ENCODE measurements around the gene PPP1R3F.
"Not testable (repeated sequence)": the region's sequence is repeated elsewhere in the genome, so short reads cannot be mapped to it uniquely, and the experiment has no call there.

Gene PPP1R3F

GRCh38 chrX:49291615-49292337, 22.2 kb downstream of the PPP1R3F start:
- H3K27me3 ChIP-seq (ENCODE audit: insufficient read depth, poor library complexity, severe bottlenecking): no peaks in the 10 kb centered on the region
- no peak overlapping the region for H3K27ac ChIP-seq (replicated peaks)
- DNase-seq (ENCODE audit: low read depth in 1 of 2, low spot score in 1 of 2): peak in 1 of 2 experiments; percentile 55
- H3K4me3 ChIP-seq (replicated peaks; ENCODE audit: insufficient read depth, low read length): no peak overlapping the region
- TF ChIP-seq POLR2AphosphoS5 (IDR thresholded peaks at IDR 0.05; ENCODE audit: low read depth) (no peak), SPI1 (IDR thresholded peaks at IDR 0.05; ENCODE audit: borderline replicate concordance, low read depth) (peak; percentile 27; the same call in 1 of the 2 replicates), CTCF (IDR thresholded peaks at IDR 0.05; ENCODE audit: insufficient read depth, low read length) (peak; percentile 57), REST (IDR thresholded peaks at IDR 0.05; ENCODE audit: insufficient replicate concordance, low read depth) (no peak), GABPA (IDR thresholded peaks at IDR 0.05; ENCODE audit: low read depth) (no peak)

GRCh38 chrX:49292400-49293362, 23.1 kb downstream of the PPP1R3F start:
- DNase-seq (ENCODE audit: low read depth in 1 of 2, low spot score in 1 of 2): no peak
- no peak overlapping the region for H3K27ac ChIP-seq (replicated peaks)
- H3K4me3 ChIP-seq (replicated peaks; ENCODE audit: insufficient read depth, low read length): no peak overlapping the region
- H3K27me3 ChIP-seq (ENCODE audit: insufficient read depth, poor library complexity, severe bottlenecking): no peaks in the 10 kb centered on the region
- TF ChIP-seq REST (IDR thresholded peaks at IDR 0.05; ENCODE audit: insufficient replicate concordance, low read depth) (no peak), CTCF (IDR thresholded peaks at IDR 0.05; ENCODE audit: insufficient read depth, low read length) (no peak), GABPA (IDR thresholded peaks at IDR 0.05; ENCODE audit: low read depth) (no peak), POLR2AphosphoS5 (IDR thresholded peaks at IDR 0.05; ENCODE audit: low read depth) (no peak), SPI1 (IDR thresholded peaks at IDR 0.05; ENCODE audit: borderline replicate concordance, low read depth) (no peak)

- not testable (repeated sequence) for H3K4me3 ChIP-seq (replicated peaks; ENCODE audit: insufficient read depth, low read length); H3K27me3 ChIP-seq (ENCODE audit: insufficient read depth, poor library complexity, severe bottlenecking); DNase-seq (ENCODE audit: low read depth in 1 of 2, low spot score in 1 of 2); H3K27ac ChIP-seq (replicated peaks)
Observed at GRCh38 chrX:49299293-49299692, 29.7 kb downstream of the PPP1R3F start.

- Histone ChIP-seq H3K27ac (replicated peaks) (no peak overlapping the region), H3K4me3 (replicated peaks; ENCODE audit: insufficient read depth, low read length) (no peak overlapping the region), H3K27me3 (ENCODE audit: insufficient read depth, poor library complexity, severe bottlenecking) (no peaks in the 10 kb centered on the region)
- DNase-seq (ENCODE audit: low read depth in 1 of 2, low spot score in 1 of 2): no peak
- TF ChIP-seq GABPA (IDR thresholded peaks at IDR 0.05; ENCODE audit: low read depth) (no peak), CTCF (IDR thresholded peaks at IDR 0.05; ENCODE audit: insufficient read depth, low read length) (no peak), SPI1 (IDR thresholded peaks at IDR 0.05; ENCODE audit: borderline replicate concordance, low read depth) (no peak), REST (IDR thresholded peaks at IDR 0.05; ENCODE audit: insufficient replicate concordance, low read depth) (no peak), POLR2AphosphoS5 (IDR thresholded peaks at IDR 0.05; ENCODE audit: low read depth) (no peak)
Observed at GRCh38 chrX:49300703-49301102, 31.1 kb downstream of the PPP1R3F start.

Measured in HL-60 (cell line).